HUES64 (cell line): ENCODE data around the gene MPV17.
"Not testable (repeated sequence)": the region's sequence is repeated elsewhere in the genome, so short reads cannot be mapped to it uniquely, and the experiment has no call there.

Experiments used
- H3K27ac ChIP-seq: 2 replicates; pipeline ENCODE4 v1.7.0; 2013; ENCODE audit warnings: low read depth, low read length, inconsistent platforms
- H3K27me3 ChIP-seq: 2 replicates; pipeline ENCODE4 v1.6.1; 2013; ENCODE audit warnings: mild to moderate bottlenecking, low read length; ENCODE audit not compliant: insufficient read depth
- H3K36me3 ChIP-seq: 2 replicates; pipeline ENCODE4 v1.6.1; 2013; ENCODE audit warnings: mild to moderate bottlenecking, low read length; ENCODE audit not compliant: insufficient read depth
- H3K4me1 ChIP-seq: 2 replicates; pipeline ENCODE4 v1.6.1; 2013; ENCODE audit warnings: mild to moderate bottlenecking, low read length, moderate library complexity; ENCODE audit not compliant: insufficient read depth
- H3K4me3 ChIP-seq: 2 replicates; pipeline ENCODE4 v1.5.1; 2013; ENCODE audit warnings: mild to moderate bottlenecking, low read length, moderate library complexity
- H3K9ac ChIP-seq: 2 replicates; pipeline ENCODE4 v1.6.1; 2013; ENCODE audit warnings: mild to moderate bottlenecking, low read depth, low read length
- H3K9me3 ChIP-seq: 2 replicates; pipeline ENCODE4 v1.6.1; 2013; ENCODE audit warnings: low read depth, low read length; ENCODE audit not compliant: insufficient read depth
- WGBS: fragments of 150-250, 120-280 bp; methylation state at CpG from one replicate; pipeline ENCODE4 v1.1.7; 2013; ENCODE audit warnings: missing lambda C conversion rate; 5-methylcytosine and 5-hydroxymethylcytosine counted together

The MPV17 gene

DNA sequence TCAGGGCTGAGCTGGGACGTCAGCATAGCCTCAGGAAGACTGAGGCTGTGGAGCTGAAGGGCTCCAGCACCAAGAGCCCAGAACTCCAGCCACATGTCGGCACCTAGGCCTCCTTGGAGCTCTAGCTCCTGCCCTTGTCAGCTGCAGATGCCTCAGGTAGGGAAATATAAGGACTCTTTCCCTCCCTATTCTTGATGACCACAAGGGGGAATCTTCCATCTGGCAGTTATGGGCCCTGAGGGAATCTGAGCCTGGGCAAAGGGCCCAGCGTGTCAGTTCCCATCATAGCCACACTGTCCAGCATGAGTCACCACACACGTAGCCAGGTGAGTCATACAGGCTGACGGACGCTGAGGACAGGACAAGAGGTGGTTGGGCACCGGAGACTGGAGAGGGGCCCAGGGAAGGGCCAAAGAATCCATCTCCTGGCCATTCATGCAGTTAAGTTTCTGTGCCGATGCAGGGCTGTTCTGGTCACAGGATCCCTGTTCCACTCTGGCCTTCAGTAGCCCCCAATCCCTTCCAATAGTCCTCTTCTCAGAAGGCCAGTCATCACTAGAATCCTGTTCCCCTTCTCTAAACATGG is 1.8 kb downstream of the MPV17 start:
- peaks cover 7% of the 10 kb centered on the region for H3K36me3 ChIP-seq
- WGBS, result 62% methylated on average over 8 of the region's 8 CpGs
- H3K9me3 ChIP-seq, result no peaks in the 10 kb centered on the region
- H3K27me3 ChIP-seq, result no peaks in the 10 kb centered on the region
- H3K4me1 ChIP-seq, result peaks cover 13% of the 10 kb centered on the region; the same call in 1 of the 2 replicates
- H3K4me3 ChIP-seq, result peak overlapping the region; percentile 85; the same call in 1 of the 2 replicates
- H3K9ac ChIP-seq, result 0 out of 2 replicates have a peak overlapping the region, but pooled peaks have one; percentile 32
- H3K27ac ChIP-seq, result no peak overlapping the region

DNA sequence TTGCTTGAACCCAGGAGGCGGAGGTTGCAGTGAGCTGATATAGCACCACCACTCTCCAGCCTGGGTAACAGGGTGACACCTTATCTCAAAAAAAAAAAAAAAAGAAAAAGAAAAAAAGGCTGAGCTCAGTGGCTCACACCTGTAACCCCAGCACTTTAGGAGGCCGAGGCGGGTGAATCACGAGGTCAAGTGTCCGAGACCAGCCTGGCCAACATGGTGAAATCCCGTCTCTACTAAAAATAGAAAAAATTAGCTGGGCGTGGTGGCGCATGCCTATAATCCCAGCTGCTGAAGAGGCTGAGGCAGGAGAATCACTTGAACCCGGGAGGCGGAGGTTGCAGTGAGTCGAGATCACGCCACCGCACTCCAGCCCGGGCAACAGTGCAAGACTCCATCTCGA is 3.1 kb downstream of the MPV17 start:
- 96% methylated on average over 15 of the region's 15 CpGs for WGBS
- H3K9me3 ChIP-seq, H3K36me3 ChIP-seq, H3K9ac ChIP-seq, H3K27me3 ChIP-seq, H3K27ac ChIP-seq, H3K4me3 ChIP-seq: not testable (repeated sequence)
- peaks cover 13% of the 10 kb centered on the region; the same call in 1 of the 2 replicates for H3K4me1 ChIP-seq

DNA sequence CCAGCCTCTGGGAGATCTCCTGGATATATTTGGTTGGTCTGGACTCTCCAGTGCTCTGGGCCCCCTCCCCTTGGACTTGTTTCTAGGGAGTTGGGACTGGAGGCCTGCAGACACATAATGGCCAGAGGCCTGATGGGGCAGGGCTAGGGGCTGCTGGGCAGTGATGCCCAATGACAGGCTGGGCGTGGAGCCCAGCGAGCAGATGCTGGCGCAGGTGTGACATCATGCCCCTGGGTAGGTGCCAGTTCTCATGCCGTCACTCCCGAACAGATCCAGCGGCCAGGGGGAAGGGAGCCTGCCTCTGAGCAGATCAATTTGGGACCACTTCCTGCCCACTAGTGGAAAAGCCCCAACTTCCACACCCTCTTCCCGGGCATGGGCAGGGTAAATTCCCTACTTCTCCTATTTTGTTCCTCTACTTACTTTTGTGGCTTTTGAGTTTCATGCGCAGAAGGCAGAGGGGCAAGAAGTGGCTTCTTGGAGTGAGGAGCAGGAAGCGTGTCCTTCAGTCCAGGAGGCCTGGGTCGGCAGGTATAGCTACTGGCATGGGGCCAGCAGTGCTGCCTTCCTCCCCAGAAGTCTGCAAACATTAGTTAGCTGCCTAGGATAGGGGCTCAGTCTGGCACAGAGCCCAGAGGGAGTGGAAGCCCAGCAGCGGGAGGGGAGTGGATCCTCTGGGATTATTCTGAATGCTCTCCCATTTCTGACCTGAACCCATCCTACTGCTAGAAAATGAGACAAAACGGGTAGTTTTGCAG is 6.1 kb downstream of the MPV17 start:
- Histone ChIP-seq H3K36me3 (no peaks in the 10 kb centered on the region; the same call in 1 of the 2 replicates), H3K9me3 (no peaks in the 10 kb centered on the region), H3K27ac (no peak overlapping the region), H3K4me3 (no peak overlapping the region), H3K4me1 (peaks cover 6% of the 10 kb centered on the region; the same call in 1 of the 2 replicates), H3K9ac (no peak overlapping the region), H3K27me3 (no peaks in the 10 kb centered on the region)
- WGBS, result 94% methylated on average over 12 of the region's 12 CpGs

DNA sequence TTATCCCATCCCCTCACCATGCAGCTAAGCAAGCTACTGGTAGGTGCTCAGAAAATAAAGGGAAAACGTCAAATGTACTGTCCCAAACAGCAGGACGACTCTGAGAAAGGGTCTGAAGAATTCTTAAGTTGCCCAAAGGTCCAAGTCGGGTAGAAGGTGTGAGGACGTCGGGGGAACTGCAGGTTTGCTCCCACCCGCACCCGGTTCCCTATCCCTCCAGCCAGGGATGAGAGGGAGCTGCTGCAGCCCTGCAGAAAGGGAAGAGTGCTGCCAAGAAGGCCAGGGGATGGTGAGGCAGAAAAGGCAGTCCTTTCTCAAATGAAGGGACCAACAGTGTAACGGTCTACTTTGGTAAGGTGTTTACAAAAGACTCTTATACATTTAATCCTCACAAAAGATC is 7.8 kb downstream of the MPV17 start:
- H3K27ac ChIP-seq, result no peak overlapping the region
- H3K27me3 ChIP-seq, result no peaks in the 10 kb centered on the region
- 82% methylated on average over 7 of the region's 8 CpGs for WGBS
- no peak overlapping the region for H3K4me3 ChIP-seq
- no peak overlapping the region for H3K9ac ChIP-seq
- no peaks in the 10 kb centered on the region; the same call in 1 of the 2 replicates for H3K36me3 ChIP-seq
- H3K4me1 ChIP-seq, result no peaks in the 10 kb centered on the region
- H3K9me3 ChIP-seq, result no peaks in the 10 kb centered on the region

DNA sequence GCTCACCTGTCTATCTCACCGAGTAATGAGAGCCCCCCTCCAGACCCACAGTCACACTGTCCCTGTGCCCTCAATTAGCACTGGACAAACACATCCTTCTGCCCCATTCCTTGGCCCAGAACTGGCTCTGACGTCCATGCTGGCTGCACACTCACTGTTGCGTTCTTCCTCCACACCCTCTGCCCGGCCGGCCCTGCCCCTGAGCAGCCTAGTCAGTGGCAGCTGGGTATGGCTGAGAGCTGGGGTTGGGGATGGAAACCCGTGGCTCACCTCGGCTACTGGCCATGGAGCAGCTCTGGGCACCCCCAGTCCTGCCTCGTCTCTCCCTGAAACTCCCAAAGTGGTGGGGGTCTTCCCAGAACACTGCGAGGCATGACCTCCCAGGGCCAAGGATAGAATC is 8.2 kb downstream of the MPV17 start:
- no peaks in the 10 kb centered on the region; the same call in 1 of the 2 replicates for H3K36me3 ChIP-seq
- H3K4me3 ChIP-seq, result no peak overlapping the region
- H3K27me3 ChIP-seq, result no peaks in the 10 kb centered on the region
- H3K27ac ChIP-seq, result no peak overlapping the region
- no peaks in the 10 kb centered on the region for H3K4me1 ChIP-seq
- no peak overlapping the region for H3K9ac ChIP-seq
- 91% methylated on average over 9 of the region's 9 CpGs for WGBS
- H3K9me3 ChIP-seq, result no peaks in the 10 kb centered on the region

DNA sequence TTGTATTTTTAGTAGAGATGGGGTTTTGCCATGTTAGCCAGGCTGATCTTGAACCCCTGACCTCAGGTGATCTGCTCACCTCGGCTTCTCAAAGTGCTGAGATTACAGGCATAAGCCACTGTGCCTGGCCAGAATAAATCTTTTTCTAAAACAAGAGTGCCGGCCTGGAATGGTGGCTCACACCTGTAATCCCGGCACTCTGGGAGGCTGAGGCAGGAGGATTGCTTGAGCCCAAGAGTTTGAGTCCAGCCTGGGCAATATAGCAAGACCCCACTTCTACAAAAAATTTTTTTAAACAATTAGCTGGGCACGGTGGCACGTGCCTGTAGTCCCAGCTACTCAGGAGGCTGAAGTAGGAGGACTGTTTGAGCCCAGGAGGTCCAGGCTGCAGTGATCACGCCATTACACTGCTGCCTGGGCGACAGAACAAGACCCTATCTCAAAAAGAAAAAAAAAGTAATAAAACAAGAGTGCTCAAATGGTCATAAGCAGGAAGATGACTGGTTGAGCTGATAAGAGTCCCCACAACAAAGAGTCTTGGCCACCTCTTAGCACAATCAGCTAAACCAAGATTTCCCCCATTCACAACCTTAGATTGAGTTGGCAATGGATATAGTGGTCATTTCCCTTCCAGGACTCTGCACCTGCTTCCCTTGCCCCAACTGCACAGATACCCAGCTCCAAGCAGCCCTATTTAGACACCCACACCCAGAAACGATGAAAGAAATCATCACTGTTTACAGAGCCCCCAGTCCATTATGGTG is 8.8 kb downstream of the MPV17 start:
- Histone ChIP-seq H3K9me3 (no peaks in the 10 kb centered on the region), H3K27me3 (peaks cover 2% of the 10 kb centered on the region; the same call in 1 of the 2 replicates), H3K4me1 (no peaks in the 10 kb centered on the region), H3K9ac (no peak overlapping the region), H3K4me3 (no peak overlapping the region), H3K27ac (no peak overlapping the region), H3K36me3 (peaks cover 3% of the 10 kb centered on the region; the same call in 1 of the 2 replicates)
- WGBS, result 90% methylated on average over 7 of the region's 8 CpGs

DNA sequence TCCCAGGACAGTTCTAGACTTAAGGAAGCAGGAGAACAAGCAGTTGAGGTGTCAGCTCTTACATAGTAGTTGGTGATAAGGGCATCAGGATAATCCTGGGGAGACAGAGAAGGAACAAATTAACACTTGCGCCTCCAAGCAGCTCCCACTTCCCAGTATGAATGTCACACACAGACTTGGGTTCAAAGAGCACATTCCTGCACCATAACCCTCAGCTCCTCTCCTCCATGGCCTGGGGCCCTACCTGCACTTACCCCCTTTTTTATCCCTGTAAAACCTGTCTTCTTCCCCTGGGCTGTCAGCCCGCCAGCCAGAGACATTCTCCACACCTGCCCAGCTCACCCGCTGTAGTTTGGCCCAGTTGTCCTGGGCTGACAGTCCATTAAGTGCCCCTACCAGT is 10.7 kb downstream of the MPV17 start:
- peaks cover 3% of the 10 kb centered on the region; the same call in 1 of the 2 replicates for H3K36me3 ChIP-seq
- no peak overlapping the region for H3K27ac ChIP-seq
- no peak overlapping the region for H3K4me3 ChIP-seq
- H3K9me3 ChIP-seq, result no peaks in the 10 kb centered on the region
- H3K4me1 ChIP-seq, result 0 out of 2 replicates have a peak, but pooled peaks cover 3% of the 10 kb centered on the region
- 96% methylated on average over 3 of the region's 3 CpGs for WGBS
- peaks cover 21% of the 10 kb centered on the region for H3K27me3 ChIP-seq
- H3K9ac ChIP-seq, result no peak overlapping the region

DNA sequence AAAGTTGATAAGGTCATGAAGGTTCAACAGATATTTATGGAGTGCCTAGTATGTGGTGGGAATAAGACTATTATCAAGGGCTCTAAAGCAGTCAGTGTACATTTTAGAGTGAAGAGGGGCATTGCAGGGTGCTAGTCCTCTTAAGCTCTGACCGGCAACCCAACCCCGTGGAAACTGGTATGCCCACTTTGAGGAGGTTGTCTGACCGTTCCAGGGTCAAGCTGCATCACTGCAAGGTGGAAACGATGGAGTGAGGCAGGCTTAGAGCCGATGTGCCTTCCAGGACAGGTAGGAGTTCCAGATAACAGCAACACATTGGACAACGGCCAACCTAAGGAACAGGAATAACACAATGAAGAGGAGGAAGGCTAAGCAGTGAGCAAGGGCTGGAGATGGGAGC is 13.2 kb downstream of the MPV17 start:
- Histone ChIP-seq H3K9me3 (no peaks in the 10 kb centered on the region), H3K36me3 (peaks cover 3% of the 10 kb centered on the region; the same call in 1 of the 2 replicates), H3K4me1 (0 out of 2 replicates have a peak, but pooled peaks cover 6% of the 10 kb centered on the region), H3K9ac (no peak overlapping the region), H3K27me3 (peaks cover 46% of the 10 kb centered on the region), H3K27ac (no peak overlapping the region), H3K4me3 (no peak overlapping the region)
- WGBS, result 94% methylated on average over 6 of the region's 6 CpGs

DNA sequence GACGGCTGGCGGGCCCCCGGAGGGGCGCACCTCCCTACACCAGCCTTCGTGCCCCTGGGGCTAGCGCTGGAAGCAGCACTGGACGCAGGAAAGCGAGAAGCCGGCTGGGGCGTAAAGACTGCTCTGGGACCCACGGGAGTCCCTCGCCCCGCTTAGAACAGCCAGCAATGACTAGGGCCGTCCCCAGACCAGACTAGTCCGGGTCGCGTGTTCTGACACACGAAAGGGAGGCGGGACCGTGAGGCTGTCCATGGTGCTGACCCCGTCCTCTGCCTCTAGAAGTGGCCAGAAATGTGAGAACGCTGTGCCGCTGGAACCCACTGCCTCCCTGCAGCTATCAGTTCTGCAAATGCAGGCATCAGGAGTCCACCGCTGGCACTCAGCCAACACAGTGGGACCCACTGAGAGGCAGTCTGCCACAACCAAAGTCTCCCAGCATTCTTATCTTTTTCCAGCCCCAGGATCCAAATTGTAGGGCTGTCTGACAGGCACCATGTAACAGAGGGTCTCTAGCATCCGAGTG is 14.5 kb downstream of the MPV17 start, which contains the start of gene UCN:
UCN (minus strand) TSS at position 87 of the 523 bp plus-strand sequence. CDS start 550 bp downstream, outside the sequence.
- Histone ChIP-seq H3K4me3 (peak within 1 kb of the TSS; percentile 44), H3K36me3 (peaks cover 3% of the 10 kb centered on the region; the same call in 1 of the 2 replicates), H3K27ac (no peak within 1 kb of the TSS), H3K9me3 (no peaks in the 10 kb centered on the region), H3K9ac (no peak within 1 kb of the TSS; the same call in 1 of the 2 replicates), H3K27me3 (peaks cover 50% of the 10 kb centered on the region), H3K4me1 (0 out of 2 replicates have a peak, but pooled peaks cover 6% of the 10 kb centered on the region)
- WGBS, result 11% methylated on average over 25 of the region's 25 CpGs

DNA sequence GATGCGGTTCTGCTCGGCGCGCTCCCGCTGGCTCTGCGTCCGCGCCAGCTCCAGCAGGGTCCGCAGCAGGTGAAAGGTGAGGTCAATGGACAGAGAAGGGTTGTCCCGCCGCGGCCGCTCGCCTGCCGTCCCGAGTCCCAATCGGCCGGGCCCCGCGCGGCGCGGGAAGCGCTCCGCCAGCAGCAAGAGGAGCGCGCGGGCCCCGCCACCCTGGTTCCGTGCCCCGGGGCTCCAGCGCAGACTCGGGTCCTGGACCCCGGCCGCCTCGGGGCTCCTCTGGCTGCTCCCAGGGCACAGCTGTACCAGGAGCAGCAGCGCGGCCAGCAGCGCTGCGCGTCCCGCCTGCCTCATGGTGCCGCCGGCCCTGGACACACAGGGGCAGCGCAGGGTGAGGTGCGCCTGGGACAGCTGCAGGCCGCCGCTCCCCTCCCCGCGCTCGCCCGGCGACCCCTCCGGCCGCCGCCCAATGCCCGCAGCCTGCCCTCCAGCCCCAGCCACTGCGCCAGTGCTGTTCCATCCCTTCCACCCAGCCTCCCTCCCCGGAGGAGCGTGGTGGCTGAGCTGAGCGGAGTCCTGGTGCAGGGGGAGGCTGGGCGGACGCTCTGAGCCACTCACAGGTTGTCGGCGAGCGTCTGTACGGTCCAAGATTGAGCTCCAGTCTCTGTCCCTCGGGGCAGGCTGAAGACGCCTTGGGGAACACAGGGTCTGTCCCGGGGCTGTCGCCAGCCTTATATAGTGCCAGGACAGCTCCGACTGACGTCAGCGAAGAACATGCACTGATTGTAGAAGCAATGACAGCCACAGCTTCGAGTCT is 15.1 kb downstream of the MPV17 start:
- 4% methylated on average over 75 of the region's 75 CpGs for WGBS
- 0 out of 2 replicates have a peak, but pooled peaks cover 6% of the 10 kb centered on the region for H3K4me1 ChIP-seq
- H3K36me3 ChIP-seq, result peaks cover 3% of the 10 kb centered on the region; the same call in 1 of the 2 replicates
- peaks cover 50% of the 10 kb centered on the region for H3K27me3 ChIP-seq
- H3K9ac ChIP-seq, result no peak overlapping the region; the same call in 1 of the 2 replicates
- no peak overlapping the region for H3K27ac ChIP-seq
- H3K9me3 ChIP-seq, result no peaks in the 10 kb centered on the region
- H3K4me3 ChIP-seq, result peak overlapping the region; percentile 44
